ENCODE data around the gene TOM1L2. TPM values are rescaled to one million over a fixed set of nuclear protein-coding genes. Genes with fewer than 3 reads are reported as not detected.
A peak's percentile ranks its signal among the peaks of the same experiment; 100 is the strongest.

TOM1L2 gene
- total RNA-seq, 1 experiment from 2014 or later = 45.2 TPM

DNA sequence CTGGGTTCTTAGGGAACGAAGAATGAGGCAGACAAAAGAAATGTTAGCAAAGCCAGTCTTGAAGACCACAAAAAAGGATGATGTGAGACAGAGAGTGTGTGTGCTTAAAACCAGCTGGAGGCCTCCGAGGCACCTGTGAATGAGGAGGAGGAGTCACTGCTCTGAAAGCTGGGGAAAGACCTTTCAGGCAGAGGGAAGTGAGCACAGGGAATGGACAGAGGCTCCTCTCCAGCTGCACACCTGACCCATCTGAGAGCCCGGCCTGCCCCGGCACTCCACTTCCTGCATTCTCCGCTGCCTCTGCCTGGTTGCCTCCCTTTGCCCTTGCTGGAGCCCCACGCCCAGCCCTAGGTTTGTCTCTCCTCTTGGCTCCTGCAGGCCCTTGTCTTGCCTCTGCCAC is 80.2 kb downstream of the TOM1L2 start:
- Histone ChIP-seq H3K27me3 (ENCODE audit: control insufficient read depth, insufficient read depth, low read length) (no peaks in the 10 kb centered on the region), H3K36me3 (ENCODE audit: control insufficient read depth, insufficient read depth, low read length) (peaks cover 3% of the 10 kb centered on the region; the same call in 1 of the 2 replicates), H3K9me3 (ENCODE audit: control insufficient read depth, insufficient read depth, low read depth, low read length) (no peaks in the 10 kb centered on the region), H3K4me1 (ENCODE audit: control insufficient read depth, insufficient read depth, low read length) (no peaks in the 10 kb centered on the region), H3K4me3 (ENCODE audit: low read depth in 2 of 2, low read length in 2 of 2) (no peak overlapping the region), H3K27ac (ENCODE audit: low read length) (no peak overlapping the region)
- no peak for DNase-seq (ENCODE audit: low read depth, low spot score)
- no TSS peak for BruUV-seq (replicated peaks)
- POLR2A ChIA-PET = no interaction called here
- CTCF ChIA-PET = interaction anchor here (1.5 kb wide), 1 partner anchor 30 kb away, joined by 6 read pairs; no protein-coding TSS in a partner anchor
- intact Hi-C loops (cut with micrococcal nuclease; ENCODE audit: unreplicated experiment) (no loop called here), in situ Hi-C loops (cut with HindIII; ENCODE audit: low pct_unique_long_range_greater_than_20kb, low sequenced_read_pairs) (no loop called here)
- TF ChIP-seq SIN3A (IDR thresholded peaks at IDR 0.05; ENCODE audit: borderline replicate concordance, insufficient read depth, low read depth, low read length) (no peak), POLR2AphosphoS5 (IDR thresholded peaks at IDR 0.05; ENCODE audit: low read depth, low read length) (no peak), TCF7L2 (IDR thresholded peaks at IDR 0.05; ENCODE audit: low read depth, low read length) (no peak)
- TF ChIP-seq, protein P1, sequence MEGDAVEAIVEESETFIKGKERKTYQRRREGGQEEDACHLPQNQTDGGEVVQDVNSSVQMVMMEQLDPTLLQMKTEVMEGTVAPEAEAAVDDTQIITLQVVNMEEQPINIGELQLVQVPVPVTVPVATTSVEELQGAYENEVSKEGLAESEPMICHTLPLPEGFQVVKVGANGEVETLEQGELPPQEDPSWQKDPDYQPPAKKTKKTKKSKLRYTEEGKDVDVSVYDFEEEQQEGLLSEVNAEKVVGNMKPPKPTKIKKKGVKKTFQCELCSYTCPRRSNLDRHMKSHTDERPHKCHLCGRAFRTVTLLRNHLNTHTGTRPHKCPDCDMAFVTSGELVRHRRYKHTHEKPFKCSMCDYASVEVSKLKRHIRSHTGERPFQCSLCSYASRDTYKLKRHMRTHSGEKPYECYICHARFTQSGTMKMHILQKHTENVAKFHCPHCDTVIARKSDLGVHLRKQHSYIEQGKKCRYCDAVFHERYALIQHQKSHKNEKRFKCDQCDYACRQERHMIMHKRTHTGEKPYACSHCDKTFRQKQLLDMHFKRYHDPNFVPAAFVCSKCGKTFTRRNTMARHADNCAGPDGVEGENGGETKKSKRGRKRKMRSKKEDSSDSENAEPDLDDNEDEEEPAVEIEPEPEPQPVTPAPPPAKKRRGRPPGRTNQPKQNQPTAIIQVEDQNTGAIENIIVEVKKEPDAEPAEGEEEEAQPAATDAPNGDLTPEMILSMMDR (IDR thresholded peaks at IDR 0.05) = no peak
- TF ChIP-seq, protein P2, sequence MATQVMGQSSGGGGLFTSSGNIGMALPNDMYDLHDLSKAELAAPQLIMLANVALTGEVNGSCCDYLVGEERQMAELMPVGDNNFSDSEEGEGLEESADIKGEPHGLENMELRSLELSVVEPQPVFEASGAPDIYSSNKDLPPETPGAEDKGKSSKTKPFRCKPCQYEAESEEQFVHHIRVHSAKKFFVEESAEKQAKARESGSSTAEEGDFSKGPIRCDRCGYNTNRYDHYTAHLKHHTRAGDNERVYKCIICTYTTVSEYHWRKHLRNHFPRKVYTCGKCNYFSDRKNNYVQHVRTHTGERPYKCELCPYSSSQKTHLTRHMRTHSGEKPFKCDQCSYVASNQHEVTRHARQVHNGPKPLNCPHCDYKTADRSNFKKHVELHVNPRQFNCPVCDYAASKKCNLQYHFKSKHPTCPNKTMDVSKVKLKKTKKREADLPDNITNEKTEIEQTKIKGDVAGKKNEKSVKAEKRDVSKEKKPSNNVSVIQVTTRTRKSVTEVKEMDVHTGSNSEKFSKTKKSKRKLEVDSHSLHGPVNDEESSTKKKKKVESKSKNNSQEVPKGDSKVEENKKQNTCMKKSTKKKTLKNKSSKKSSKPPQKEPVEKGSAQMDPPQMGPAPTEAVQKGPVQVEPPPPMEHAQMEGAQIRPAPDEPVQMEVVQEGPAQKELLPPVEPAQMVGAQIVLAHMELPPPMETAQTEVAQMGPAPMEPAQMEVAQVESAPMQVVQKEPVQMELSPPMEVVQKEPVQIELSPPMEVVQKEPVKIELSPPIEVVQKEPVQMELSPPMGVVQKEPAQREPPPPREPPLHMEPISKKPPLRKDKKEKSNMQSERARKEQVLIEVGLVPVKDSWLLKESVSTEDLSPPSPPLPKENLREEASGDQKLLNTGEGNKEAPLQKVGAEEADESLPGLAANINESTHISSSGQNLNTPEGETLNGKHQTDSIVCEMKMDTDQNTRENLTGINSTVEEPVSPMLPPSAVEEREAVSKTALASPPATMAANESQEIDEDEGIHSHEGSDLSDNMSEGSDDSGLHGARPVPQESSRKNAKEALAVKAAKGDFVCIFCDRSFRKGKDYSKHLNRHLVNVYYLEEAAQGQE (IDR thresholded peaks at IDR 0.05; ENCODE audit: insufficient read depth in 1 of 2, low read depth in 2 of 2, low read length in 1 of 2) = no peak
- peak; percentile 15; the same call in 1 of the 2 replicates for ATAC-seq

DNA sequence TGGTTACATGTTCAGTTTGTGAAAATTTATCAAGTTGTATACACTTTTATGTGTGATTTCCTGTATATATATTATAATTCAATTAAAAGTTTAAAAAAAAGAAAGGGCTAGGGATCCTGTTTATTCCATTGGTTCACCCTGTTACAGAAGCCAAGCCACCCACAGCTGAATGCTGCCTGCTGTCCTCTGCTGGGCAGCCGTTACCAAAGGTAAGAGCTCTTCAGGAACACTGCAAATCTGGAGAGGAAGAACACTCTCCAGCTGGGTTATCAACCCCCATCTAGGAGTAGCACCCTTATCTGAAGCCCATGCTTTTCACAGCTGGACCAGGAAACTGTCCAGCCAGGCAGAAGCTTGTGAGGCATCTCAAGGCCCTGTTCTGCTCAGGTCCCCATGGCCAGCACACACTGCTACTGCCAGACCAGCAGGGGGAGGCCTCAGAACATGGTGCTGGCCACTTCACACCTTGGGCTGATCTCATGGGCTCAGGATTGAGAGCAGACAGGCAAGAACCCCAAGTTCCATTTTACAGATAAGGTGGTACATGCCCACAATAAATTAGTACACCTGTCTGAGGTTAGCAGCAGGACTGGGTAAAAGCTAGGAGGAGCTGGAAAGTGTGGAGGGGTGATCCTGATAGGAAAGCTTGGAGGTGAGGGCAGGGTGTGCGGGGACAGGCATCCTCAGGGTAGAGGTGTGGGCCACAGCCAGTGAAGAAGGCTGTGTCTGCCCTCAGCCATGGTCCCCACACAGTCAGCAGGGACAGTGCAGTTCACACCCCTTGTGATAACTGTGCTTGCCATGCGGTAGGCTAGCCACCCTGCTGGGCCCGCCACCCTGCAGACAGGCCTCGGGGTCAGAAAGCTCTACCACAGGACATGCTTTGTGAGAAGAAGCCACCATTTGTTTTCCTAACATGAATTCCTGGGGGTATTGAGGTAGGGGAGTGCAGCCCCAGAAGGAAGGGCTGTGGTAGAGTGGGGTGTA is 81.1 kb downstream of the TOM1L2 start:
- no peak overlapping the region for H3K4me3 ChIP-seq (ENCODE audit: low read depth in 2 of 2, low read length in 2 of 2)
- no peaks in the 10 kb centered on the region for H3K4me1 ChIP-seq (ENCODE audit: control insufficient read depth, insufficient read depth, low read length)
- in situ Hi-C loops (cut with HindIII; ENCODE audit: low pct_unique_long_range_greater_than_20kb, low sequenced_read_pairs) = no loop called here
- CTCF ChIA-PET = interaction anchor here (0.6 to 1.5 kb wide), 4 partner anchors 28 to 89 kb away, joined by 3 to 7 read pairs (median 4); no protein-coding TSS in a partner anchor
- BruUV-seq (replicated peaks) = no TSS peak
- intact Hi-C loops (cut with micrococcal nuclease; ENCODE audit: unreplicated experiment) = loop anchor here (2.0 kb wide), 1 partner anchor 142 kb away; no protein-coding TSS in a partner anchor
- TF ChIP-seq, protein P1 (IDR thresholded peaks at IDR 0.05) = peak; percentile 90
- no peak for TF ChIP-seq SIN3A (IDR thresholded peaks at IDR 0.05; ENCODE audit: borderline replicate concordance, insufficient read depth, low read depth, low read length)
- H3K36me3 ChIP-seq (ENCODE audit: control insufficient read depth, insufficient read depth, low read length) = no peaks in the 10 kb centered on the region
- peak; percentile 52 for DNase-seq (ENCODE audit: low read depth, low spot score)
- peak; percentile 94 for ATAC-seq
- no peak overlapping the region for H3K27ac ChIP-seq (ENCODE audit: low read length)
- H3K27me3 ChIP-seq (ENCODE audit: control insufficient read depth, insufficient read depth, low read length) = no peaks in the 10 kb centered on the region
- H3K9me3 ChIP-seq (ENCODE audit: control insufficient read depth, insufficient read depth, low read depth, low read length) = no peaks in the 10 kb centered on the region
- POLR2A ChIA-PET = interaction anchor here (0.6 kb wide), 1 partner anchor 132 kb away, joined by 7 read pairs; no protein-coding TSS in a partner anchor

All from Panc1 (cell line).